GM19397 (cell line): ENCODE data around the gene ACAD8.

Experiments
- ATAC-seq: cut with Tn5 transposase; IDR thresholded peaks from one replicate; pipeline ENCODE4 v1.9.1; 2021; ENCODE audit warnings: mild to moderate bottlenecking, moderate library complexity; ENCODE audit not compliant: unreplicated experiment

ACAD8 gene

DNA sequence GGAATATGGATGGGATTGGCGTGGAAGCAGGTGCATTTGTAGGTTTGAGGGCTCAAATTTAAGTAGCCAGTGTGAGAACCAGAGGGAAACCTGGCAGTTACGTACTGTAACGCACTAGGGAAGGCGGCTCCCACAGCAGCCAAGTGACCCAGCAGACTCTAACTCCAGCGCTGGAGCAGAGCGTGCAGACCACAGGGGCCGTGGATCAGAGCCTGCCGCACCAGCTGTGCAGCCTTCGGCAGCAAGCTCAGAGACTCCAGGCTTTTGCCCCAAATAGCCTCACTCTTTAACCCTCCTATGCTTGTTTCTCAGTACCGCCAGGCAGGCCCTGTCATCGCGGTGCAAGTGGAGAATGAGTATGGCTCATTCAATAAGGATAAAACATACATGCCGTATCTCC, 35.1 kb downstream of the ACAD8 start:
- no peak for ATAC-seq

- no peak for ATAC-seq
Observed at GRCh38 chr11:134289167-134289566, 35.8 kb downstream of the ACAD8 start.

DNA sequence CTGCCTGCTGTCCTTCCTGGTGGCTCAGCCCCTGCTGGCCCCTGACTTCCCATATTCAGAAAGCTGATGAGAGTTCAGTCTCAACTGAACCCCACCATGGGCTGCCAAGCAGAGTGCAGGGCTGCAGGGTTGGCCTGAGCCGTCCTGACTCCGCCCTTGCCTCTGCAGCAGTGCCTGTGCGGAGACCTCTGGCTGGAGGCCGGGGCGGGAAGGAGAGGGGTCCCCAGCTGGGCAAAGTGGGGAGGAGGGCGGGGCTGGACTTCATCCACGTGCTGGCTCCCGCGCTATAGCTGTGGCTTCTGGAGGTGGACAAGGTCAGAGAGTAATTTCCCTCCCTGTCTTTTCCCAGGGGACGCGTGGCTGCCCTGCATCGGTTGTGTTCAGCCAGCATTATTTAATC, 36.4 kb downstream of the ACAD8 start:
- ATAC-seq = no peak

DNA sequence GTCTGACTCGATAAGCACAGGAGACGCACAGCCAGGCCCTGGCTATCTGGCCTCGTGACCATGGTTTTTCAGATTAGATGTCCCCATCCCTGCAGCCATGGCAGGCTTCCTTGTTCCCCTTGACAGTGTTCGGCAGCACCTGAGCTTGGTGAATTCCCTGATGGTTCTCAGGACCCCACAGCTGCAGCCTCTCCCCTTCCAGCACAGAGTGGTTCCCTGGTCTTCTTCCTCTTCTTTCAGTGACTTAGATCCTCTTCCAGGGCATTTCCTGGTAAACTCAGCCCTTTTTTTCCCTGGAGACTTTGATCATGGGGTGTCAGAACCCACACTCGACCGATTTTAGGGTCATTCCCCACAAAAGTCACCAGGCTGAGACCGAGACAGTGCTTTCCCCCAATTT, 37.3 kb downstream of the ACAD8 start:
- no peak for ATAC-seq

DNA sequence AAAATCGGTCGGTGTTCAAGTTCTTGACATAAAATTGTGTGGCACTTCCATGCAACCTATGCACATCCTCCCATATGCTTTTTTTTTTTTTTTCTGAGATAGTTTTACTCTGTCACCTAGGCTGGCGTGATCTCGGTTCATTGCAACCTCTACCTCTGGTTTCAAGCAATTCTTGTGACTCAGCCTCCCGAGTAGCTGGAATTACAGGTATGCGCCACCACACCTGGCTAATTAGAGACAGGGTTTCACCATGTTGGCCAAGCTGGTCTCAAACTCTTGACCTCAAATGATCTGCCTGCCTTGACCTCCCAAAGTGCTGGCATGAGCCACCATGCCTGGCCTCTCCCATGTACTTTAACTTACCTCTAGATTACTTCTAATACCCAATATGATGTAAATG, 37.8 kb downstream of the ACAD8 start:
- no peak for ATAC-seq

DNA sequence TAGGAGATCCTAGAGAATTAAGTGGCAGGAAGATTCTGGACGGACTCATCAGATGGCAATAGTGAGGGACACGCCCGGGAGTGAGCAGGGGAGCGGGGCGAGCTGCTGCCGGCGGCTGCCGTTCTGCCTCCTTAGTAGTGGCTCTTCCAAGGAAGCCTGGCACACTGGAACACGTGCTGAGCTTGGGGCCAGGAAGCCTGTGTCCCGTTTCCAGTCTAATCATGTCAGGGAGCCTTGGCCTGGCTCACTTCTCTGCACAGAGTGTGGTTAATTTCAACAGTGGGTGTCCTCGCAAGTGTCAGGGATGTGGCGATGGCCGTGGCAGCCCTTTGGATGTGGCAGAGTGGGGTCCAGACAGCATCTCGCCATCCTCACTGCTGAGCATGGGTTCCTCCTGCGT, 39.3 kb downstream of the ACAD8 start:
- no peak for ATAC-seq

- no peak for ATAC-seq
Observed at GRCh38 chr11:134293119-134294113, 40.0 kb downstream of the ACAD8 start.

DNA sequence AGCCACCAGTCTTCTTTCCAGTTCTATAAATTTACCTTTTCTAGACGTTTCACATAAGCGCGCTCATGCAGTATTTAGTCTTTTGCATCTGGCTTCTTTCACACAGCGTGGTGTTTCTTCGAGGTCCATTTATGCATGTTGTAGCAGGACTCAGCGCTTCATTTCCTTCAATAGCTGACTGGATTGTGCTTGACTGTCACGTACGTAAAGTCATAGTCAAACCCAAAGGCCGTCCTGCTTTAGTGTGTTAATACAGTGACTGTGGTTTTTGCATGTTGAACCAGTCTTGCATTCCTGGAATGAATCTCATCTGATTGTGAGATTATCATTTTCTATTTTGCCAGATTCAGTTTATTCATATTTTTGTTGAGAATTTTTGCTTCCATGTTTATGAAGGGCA, 41.3 kb downstream of the ACAD8 start:
- ATAC-seq = no peak

DNA sequence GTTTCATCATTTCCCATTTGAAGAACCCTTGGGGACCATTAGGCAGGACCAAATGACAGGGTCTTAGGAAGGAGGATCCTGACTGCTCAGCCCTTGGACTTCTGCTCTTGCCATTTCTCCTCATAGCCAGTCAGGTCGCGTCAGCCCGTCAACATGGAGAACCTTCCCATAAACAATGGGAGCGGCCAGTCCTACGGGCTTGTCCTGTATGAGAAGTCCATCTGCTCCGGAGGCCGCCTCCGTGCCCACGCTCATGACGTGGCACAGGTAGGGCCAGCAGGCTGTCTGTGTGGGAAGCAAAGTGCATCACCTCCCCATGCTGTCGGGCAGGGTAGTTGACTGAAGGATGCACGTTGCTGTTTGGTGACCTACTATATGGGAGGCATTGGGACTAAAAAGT, 58.9 kb downstream of the ACAD8 start:
- ATAC-seq = no peak

DNA sequence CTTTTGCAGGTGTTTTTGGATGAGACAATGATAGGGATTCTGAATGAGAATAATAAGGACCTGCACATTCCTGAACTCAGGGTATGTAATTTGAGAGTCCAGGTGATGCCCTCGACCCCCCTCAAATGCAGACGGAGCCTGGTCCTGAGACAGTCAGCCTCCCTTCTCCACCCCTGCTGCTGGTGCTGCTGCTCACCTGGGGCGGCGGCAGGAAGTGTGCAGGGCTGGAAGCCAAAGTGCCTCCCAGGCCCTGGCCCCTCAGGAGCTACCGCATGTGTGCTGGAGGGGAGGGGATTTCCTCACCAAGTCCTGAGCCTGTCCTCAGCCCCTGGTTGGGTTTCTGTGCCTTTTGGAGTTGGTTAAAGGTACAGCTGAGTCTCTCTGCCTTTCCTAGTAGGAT, 59.4 kb downstream of the ACAD8 start:
- ATAC-seq = no peak

GRCh38 chr11:134313379-134313778, 60.0 kb downstream of the ACAD8 start:
- ATAC-seq = no peak

- no peak for ATAC-seq
Observed at GRCh38 chr11:134313821-134314607, 60.6 kb downstream of the ACAD8 start.
